Natural killer cell treated with Interleukin-12 subunit alpha and Interleukin-12 subunit beta and Interleukin-15 and Interleukin-18, amount 100 ng/mL, for 72 hours (primary cell): ENCODE measurements around the gene TMTC1. TPM values are rescaled to one million over a fixed set of nuclear protein-coding genes. Genes with fewer than 3 reads are reported as not detected.

Source experiments
- ATAC-seq, 2 donors: fragments of 150-1000 bp; cut with Tn5 transposase in 1 of 2; sonication (Bioruptor Pico), chemical (Tn5 transposase) in 1 of 2; 2 replicates each; pipeline ENCODE4 v1.10.0; 2021
- DNase-seq: peaks from one replicate; pipeline ENCODE4 v3.0.0; 2022; ENCODE audit warnings: low spot score
- H3K27ac Mint-ChIP-seq, 2 donors: 1 replicate in 1 of 2; 2 replicates in 1 of 2; pipeline ENCODE4 v1.8.0; 2022; ENCODE audit warnings: mixed read lengths in 2 of 2, mild to moderate bottlenecking in 1 of 2, moderate library complexity in 1 of 2
- H3K27me3 Mint-ChIP-seq, 2 donors: 1 replicate in 1 of 2; 2 replicates in 1 of 2; pipeline ENCODE4 v1.8.0; 2022; ENCODE audit warnings: mixed read lengths in 2 of 2
- H3K36me3 Mint-ChIP-seq: one replicate; pipeline ENCODE4 v1.8.0; 2022; ENCODE audit warnings: mixed read lengths
- H3K4me1 Mint-ChIP-seq, 2 donors: 1 replicate in 1 of 2; 2 replicates in 1 of 2; pipeline ENCODE4 v1.8.0; 2022; ENCODE audit warnings: low read depth in 2 of 2, mixed read lengths in 2 of 2, mild to moderate bottlenecking in 1 of 2
- H3K4me3 Mint-ChIP-seq: one replicate; pipeline ENCODE4 v1.8.0; 2022; ENCODE audit warnings: mixed read lengths
- H3K9me3 Mint-ChIP-seq: 2 replicates; pipeline ENCODE4 v1.8.0; 2022; ENCODE audit warnings: mixed read lengths
- total RNA-seq, 2 donors: library from RNA; stranded (reverse); gene quantifications; one replicate each; pipeline ENCODE4 v1.2.3, GENCODE V29; 2022

The TMTC1 gene
- total RNA-seq, 2 donors from 2014 or later = not detected

- Mint-ChIP-seq H3K4me3 (no peak overlapping the region), H3K27ac (no peak overlapping the region), H3K4me1 (no peaks in the 10 kb centered on the region), H3K27me3 (no peaks in the 10 kb centered on the region), H3K36me3 (no peaks in the 10 kb centered on the region), H3K9me3 (no peaks in the 10 kb centered on the region)
- ATAC-seq (no peak), DNase-seq (no peak)
These were observed 202.1 kb downstream of the TMTC1 start for GRCh38 chr12:29581631-29582030.

- no peak for DNase-seq
- no peak for ATAC-seq
- no peaks in the 10 kb centered on the region for H3K27me3 Mint-ChIP-seq
- no peaks in the 10 kb centered on the region for H3K4me1 Mint-ChIP-seq
- H3K27ac Mint-ChIP-seq = no peak overlapping the region
- H3K4me3 Mint-ChIP-seq = no peak overlapping the region
- no peaks in the 10 kb centered on the region for H3K9me3 Mint-ChIP-seq
- no peaks in the 10 kb centered on the region for H3K36me3 Mint-ChIP-seq
These were observed 202.8 kb downstream of the TMTC1 start for GRCh38 chr12:29580971-29581370.

- Mint-ChIP-seq H3K4me1 (no peaks in the 10 kb centered on the region), H3K36me3 (no peaks in the 10 kb centered on the region), H3K4me3 (no peak overlapping the region), H3K27ac (no peak overlapping the region), H3K27me3 (peaks cover 3 to 4% of the 10 kb centered on the region in 2 donors), H3K9me3 (no peaks in the 10 kb centered on the region)
- DNase-seq = no peak
- no peak for ATAC-seq
These were observed 205.0 kb downstream of the TMTC1 start for GRCh38 chr12:29578731-29579130.

- H3K36me3 Mint-ChIP-seq = no peaks in the 10 kb centered on the region
- no peak overlapping the region for H3K4me3 Mint-ChIP-seq
- no peaks in the 10 kb centered on the region for H3K9me3 Mint-ChIP-seq
- no peaks in the 10 kb centered on the region for H3K4me1 Mint-ChIP-seq
- ATAC-seq (no peak), DNase-seq (no peak)
- H3K27me3 Mint-ChIP-seq = peaks cover 3 to 11% of the 10 kb centered on the region in 2 donors
- H3K27ac Mint-ChIP-seq = no peak overlapping the region
These were observed 205.7 kb downstream of the TMTC1 start for GRCh38 chr12:29578070-29578469.

GRCh38 chr12:29574500-29574899 lies 209.2 kb downstream of the TMTC1 start:
- Mint-ChIP-seq H3K36me3 (no peaks in the 10 kb centered on the region), H3K4me1 (no peaks in the 10 kb centered on the region), H3K4me3 (no peak overlapping the region), H3K27me3 (peaks cover 3 to 13% of the 10 kb centered on the region in 2 donors), H3K9me3 (no peaks in the 10 kb centered on the region), H3K27ac (no peak overlapping the region)
- ATAC-seq (no peak), DNase-seq (no peak)

- DNase-seq = no peak
- ATAC-seq = no peak
- Mint-ChIP-seq H3K27ac (no peak overlapping the region), H3K9me3 (no peaks in the 10 kb centered on the region), H3K27me3 (peaks cover 3 to 13% of the 10 kb centered on the region in 2 donors), H3K36me3 (no peaks in the 10 kb centered on the region), H3K4me3 (no peak overlapping the region), H3K4me1 (no peaks in the 10 kb centered on the region)
These were observed 210.8 kb downstream of the TMTC1 start for GRCh38 chr12:29572938-29573337.

GRCh38 chr12:29572464-29572863 lies 211.3 kb downstream of the TMTC1 start:
- peaks cover 3 to 13% of the 10 kb centered on the region in 2 donors for H3K27me3 Mint-ChIP-seq
- ATAC-seq (no peak), DNase-seq (no peak)
- no peaks in the 10 kb centered on the region for H3K9me3 Mint-ChIP-seq
- H3K27ac Mint-ChIP-seq = no peak overlapping the region
- no peaks in the 10 kb centered on the region for H3K36me3 Mint-ChIP-seq
- no peaks in the 10 kb centered on the region for H3K4me1 Mint-ChIP-seq
- no peak overlapping the region for H3K4me3 Mint-ChIP-seq

- no peaks in the 10 kb centered on the region for H3K9me3 Mint-ChIP-seq
- ATAC-seq (no peak), DNase-seq (no peak)
- no peak overlapping the region for H3K27ac Mint-ChIP-seq
- H3K4me1 Mint-ChIP-seq = no peaks in the 10 kb centered on the region
- H3K4me3 Mint-ChIP-seq = no peak overlapping the region
- H3K27me3 Mint-ChIP-seq = peaks cover 4 to 22% of the 10 kb centered on the region in 2 donors
- H3K36me3 Mint-ChIP-seq = no peaks in the 10 kb centered on the region
These were observed 214.5 kb downstream of the TMTC1 start for GRCh38 chr12:29569132-29569757.

GRCh38 chr12:29566441-29566840 lies 217.3 kb downstream of the TMTC1 start:
- H3K4me3 Mint-ChIP-seq = no peak overlapping the region
- H3K36me3 Mint-ChIP-seq = no peaks in the 10 kb centered on the region
- H3K27ac Mint-ChIP-seq = no peak overlapping the region
- peak in 1 of 2 donors; percentile 17 for ATAC-seq
- peaks cover 0 to 6% of the 10 kb centered on the region in 2 donors for H3K4me1 Mint-ChIP-seq
- H3K9me3 Mint-ChIP-seq = no peaks in the 10 kb centered on the region
- peaks cover 9 to 28% of the 10 kb centered on the region in 2 donors for H3K27me3 Mint-ChIP-seq
- no peak for DNase-seq

GRCh38 chr12:29565727-29566126 lies 218.0 kb downstream of the TMTC1 start:
- DNase-seq (no peak), ATAC-seq (no peak)
- Mint-ChIP-seq H3K36me3 (no peaks in the 10 kb centered on the region), H3K9me3 (no peaks in the 10 kb centered on the region), H3K4me3 (no peak overlapping the region), H3K27ac (no peak overlapping the region), H3K27me3 (peaks cover 9 to 28% of the 10 kb centered on the region in 2 donors), H3K4me1 (peaks cover 0 to 6% of the 10 kb centered on the region in 2 donors)

- no peak overlapping the region for H3K4me3 Mint-ChIP-seq
- no peak for DNase-seq
- no peak overlapping the region for H3K27ac Mint-ChIP-seq
- H3K27me3 Mint-ChIP-seq = peaks cover 9 to 28% of the 10 kb centered on the region in 2 donors
- H3K9me3 Mint-ChIP-seq = no peaks in the 10 kb centered on the region
- no peaks in the 10 kb centered on the region for H3K36me3 Mint-ChIP-seq
- H3K4me1 Mint-ChIP-seq = peaks cover 0 to 6% of the 10 kb centered on the region in 2 donors
- ATAC-seq = no peak
These were observed 218.8 kb downstream of the TMTC1 start for GRCh38 chr12:29564925-29565324.

- Mint-ChIP-seq H3K4me1 (peaks cover 0 to 6% of the 10 kb centered on the region in 2 donors), H3K9me3 (no peaks in the 10 kb centered on the region), H3K4me3 (peak overlapping the region; percentile 10), H3K27me3 (peaks cover 9 to 28% of the 10 kb centered on the region in 2 donors), H3K27ac (no peak overlapping the region), H3K36me3 (no peaks in the 10 kb centered on the region)
- ATAC-seq (no peak), DNase-seq (no peak)
These were observed 220.1 kb downstream of the TMTC1 start for GRCh38 chr12:29563636-29564035.

GRCh38 chr12:29563071-29563470 lies 220.7 kb downstream of the TMTC1 start:
- H3K36me3 Mint-ChIP-seq = no peaks in the 10 kb centered on the region
- H3K9me3 Mint-ChIP-seq = no peaks in the 10 kb centered on the region
- H3K27me3 Mint-ChIP-seq = peaks cover 9 to 28% of the 10 kb centered on the region in 2 donors
- peaks cover 0 to 6% of the 10 kb centered on the region in 2 donors for H3K4me1 Mint-ChIP-seq
- DNase-seq (no peak), ATAC-seq (no peak)
- H3K27ac Mint-ChIP-seq = no peak overlapping the region
- no peak overlapping the region for H3K4me3 Mint-ChIP-seq

- no peak overlapping the region for H3K27ac Mint-ChIP-seq
- H3K4me1 Mint-ChIP-seq = peaks cover 0 to 6% of the 10 kb centered on the region in 2 donors
- H3K27me3 Mint-ChIP-seq = peaks cover 9 to 34% of the 10 kb centered on the region in 2 donors
- no peak overlapping the region for H3K4me3 Mint-ChIP-seq
- DNase-seq = no peak
- no peak for ATAC-seq
- no peaks in the 10 kb centered on the region for H3K36me3 Mint-ChIP-seq
- H3K9me3 Mint-ChIP-seq = no peaks in the 10 kb centered on the region
These were observed 221.5 kb downstream of the TMTC1 start for GRCh38 chr12:29562110-29562804.
